Epithelial cell of esophagus (primary cell): Measurements from ENCODE around the gene RIT1.

Source experiments
- DNase-seq: peaks from one replicate; pipeline ENCODE4 v3.0.0; 2010; ENCODE audit warnings: low read depth
- H3K4me3 ChIP-seq: 2 replicates; pipeline ENCODE4 v1.5.1; 2011; ENCODE audit warnings: mild to moderate bottlenecking, low read length, control low read depth
- CTCF ChIP-seq: IDR thresholded peaks from 2 replicates; pipeline ENCODE4 v1.5.1; 2011; ENCODE audit warnings: low read depth, mild to moderate bottlenecking, low read length, control low read depth, inconsistent platforms; ENCODE audit not compliant: insufficient read depth; ENCODE audit errors: missing control alignments

The RIT1 gene

GRCh38 chr1:155884031-155884960 is 26.9 kb downstream of the RIT1 start:
- no peak for TF ChIP-seq CTCF
- no peak for DNase-seq

GRCh38 chr1:155882766-155883165 is 28.4 kb downstream of the RIT1 start:
- H3K4me3 ChIP-seq = no peak overlapping the region
- no peak for DNase-seq
- TF ChIP-seq CTCF = no peak

More at GRCh38 chr1:155884031-155884960, 26.9 kb downstream of the RIT1 start:
- H3K4me3 ChIP-seq = no peak overlapping the region

- TF ChIP-seq CTCF = no peak
- H3K4me3 ChIP-seq = no peak overlapping the region
- no peak for DNase-seq
These were observed 28.9 kb downstream of the RIT1 start for GRCh38 chr1:155882235-155882634.

- no peak overlapping the region for H3K4me3 ChIP-seq
- TF ChIP-seq CTCF = no peak
- DNase-seq = no peak
These were observed 30.2 kb downstream of the RIT1 start for GRCh38 chr1:155880950-155881349.

GRCh38 chr1:155880251-155880650 is 30.9 kb downstream of the RIT1 start:
- no peak overlapping the region for H3K4me3 ChIP-seq
- DNase-seq = no peak
- no peak for TF ChIP-seq CTCF

- TF ChIP-seq CTCF = no peak
- H3K4me3 ChIP-seq = no peak overlapping the region
- DNase-seq = no peak
These were observed 33.2 kb downstream of the RIT1 start for GRCh38 chr1:155877945-155878344.

GRCh38 chr1:155873860-155874259 is 37.3 kb downstream of the RIT1 start:
- TF ChIP-seq CTCF = no peak
- peak; percentile 23 for DNase-seq
- H3K4me3 ChIP-seq = no peak overlapping the region
